HG03135 (cell line): ENCODE data around the gene CHRNA9.

Experiments used
- ATAC-seq: cut with Tn5 transposase; IDR thresholded peaks from one replicate; pipeline ENCODE4 v1.9.1; 2021; ENCODE audit warnings: mild to moderate bottlenecking, moderate library complexity; ENCODE audit not compliant: unreplicated experiment

Gene CHRNA9

GRCh38 chr4:40308528-40309122, 26.5 kb upstream of the CHRNA9 start:
- ATAC-seq, result no peak

- ATAC-seq, result peak; percentile 33
These were observed 25.8 kb upstream of the CHRNA9 start for GRCh38 chr4:40309250-40309774.

GRCh38 chr4:40310225-40310624, 24.9 kb upstream of the CHRNA9 start:
- no peak for ATAC-seq

DNA sequence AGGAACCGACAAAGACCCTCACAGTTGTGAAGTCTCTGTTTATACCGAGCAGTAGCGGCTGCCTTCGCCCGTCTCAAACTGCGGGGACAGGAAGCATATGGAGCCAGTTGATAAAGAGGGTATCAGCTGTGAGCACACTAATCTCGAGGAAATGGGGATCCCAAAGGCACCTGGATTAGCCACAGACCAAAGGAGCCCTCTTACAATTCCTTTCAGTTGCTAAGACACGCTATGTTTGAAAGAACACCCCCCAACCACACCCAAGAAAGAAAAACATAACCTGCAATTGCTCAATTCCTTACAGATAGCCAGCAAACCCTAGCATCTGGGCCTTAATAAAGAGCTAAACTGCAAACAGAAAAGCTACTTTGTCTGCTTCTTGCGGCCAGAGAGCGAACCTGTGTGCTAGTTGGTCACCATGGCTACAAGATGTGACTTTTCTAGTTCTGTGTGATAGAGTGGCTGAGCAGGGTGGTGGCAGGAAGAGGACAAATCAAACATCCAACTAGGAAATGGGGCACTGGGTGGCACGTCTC, 23.3 kb upstream of the CHRNA9 start:
- no peak for ATAC-seq

DNA sequence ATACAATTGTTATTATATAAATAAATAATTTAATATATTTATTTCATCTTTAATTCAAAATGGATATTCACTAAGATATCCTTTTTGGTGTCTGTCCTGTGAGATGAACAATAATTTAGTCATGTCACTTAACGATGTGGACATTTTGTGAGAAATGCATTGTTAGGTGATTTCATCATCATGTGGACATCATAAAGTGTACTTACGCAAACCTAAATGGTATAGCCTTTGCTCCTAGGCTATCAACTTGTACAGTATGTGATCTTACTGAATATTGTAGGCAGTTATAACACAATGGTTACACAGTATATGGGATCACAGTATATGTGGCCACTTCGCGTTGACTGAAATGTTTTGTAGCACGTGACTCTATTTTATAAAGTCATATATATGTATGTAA, 20.2 kb upstream of the CHRNA9 start:
- no peak for ATAC-seq

DNA sequence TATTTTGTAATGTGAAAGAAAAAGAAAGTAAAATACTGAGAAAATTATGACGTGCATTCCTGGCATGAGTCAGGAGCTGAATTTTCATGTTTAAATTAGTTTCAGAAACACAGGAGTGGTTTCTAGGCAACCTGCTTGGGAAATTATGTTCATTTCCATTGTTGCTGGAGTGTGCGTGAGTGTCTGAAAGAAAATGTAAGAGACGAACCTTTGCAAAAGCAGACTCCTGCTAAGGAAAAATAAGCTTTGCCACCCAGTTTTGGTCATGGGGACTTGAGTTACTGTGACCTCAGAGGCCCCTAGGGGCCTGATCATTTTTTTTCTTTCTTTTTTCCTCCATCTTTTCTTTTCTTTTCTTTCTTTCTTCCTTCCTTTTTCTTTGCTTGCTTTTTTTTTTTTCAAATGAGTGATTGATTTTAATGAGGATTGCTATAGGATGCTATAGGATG, 18.8 kb upstream of the CHRNA9 start:
- peak; percentile 33 for ATAC-seq

GRCh38 chr4:40316782-40317635, 18.1 kb upstream of the CHRNA9 start:
- peak; percentile 48 for ATAC-seq

GRCh38 chr4:40317916-40318658, 17.0 kb upstream of the CHRNA9 start:
- no peak for ATAC-seq

GRCh38 chr4:40321574-40322275, 13.4 kb upstream of the CHRNA9 start:
- no peak for ATAC-seq

GRCh38 chr4:40322811-40323210, 12.3 kb upstream of the CHRNA9 start:
- ATAC-seq, result no peak

- no peak for ATAC-seq
These were observed 11.3 kb upstream of the CHRNA9 start for GRCh38 chr4:40323866-40324265.

GRCh38 chr4:40325406-40326019, 9.6 kb upstream of the CHRNA9 start:
- ATAC-seq, result peak; percentile 91

DNA sequence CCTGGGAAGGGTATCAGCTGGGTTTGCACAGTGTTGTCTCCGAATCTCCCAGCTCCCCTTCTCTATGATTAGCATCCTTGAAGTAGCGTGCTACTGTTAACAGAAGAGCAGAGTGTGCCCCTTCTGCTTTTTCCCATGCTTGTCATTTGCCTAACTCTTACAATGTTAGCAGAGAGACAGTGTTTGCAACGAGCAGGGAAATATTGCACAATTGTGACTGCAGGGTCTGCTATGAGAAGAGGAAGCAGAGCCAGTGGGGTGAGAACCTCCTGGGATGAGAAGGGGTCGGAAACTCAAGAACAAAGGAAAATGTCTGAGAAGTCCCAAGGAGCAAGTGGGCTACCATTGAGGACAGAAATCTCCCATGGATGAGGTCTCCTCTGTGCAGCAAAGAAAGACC, 7.8 kb upstream of the CHRNA9 start:
- ATAC-seq, result no peak

DNA sequence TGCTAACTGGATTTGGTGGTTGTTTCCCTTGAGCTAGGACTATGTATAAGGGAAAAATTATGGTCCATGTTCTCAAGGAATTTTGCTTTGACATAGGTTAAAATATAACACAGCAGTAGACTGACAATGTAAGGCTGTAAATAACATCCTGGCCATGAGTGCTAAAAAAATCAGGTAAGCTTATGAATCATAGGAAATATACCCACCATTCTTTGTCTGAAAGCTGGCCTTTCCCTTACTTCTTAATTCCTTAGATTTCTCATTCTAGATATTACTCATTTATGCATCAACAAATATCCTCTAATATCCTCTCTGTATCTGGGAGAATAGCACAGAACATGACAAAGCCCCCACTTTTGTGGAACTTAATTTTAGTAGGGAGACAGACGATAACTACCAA, 6.8 kb upstream of the CHRNA9 start:
- ATAC-seq, result no peak

GRCh38 chr4:40329805-40330204, 5.3 kb upstream of the CHRNA9 start:
- ATAC-seq, result no peak

GRCh38 chr4:40330536-40330935, 4.6 kb upstream of the CHRNA9 start:
- no peak for ATAC-seq

GRCh38 chr4:40331101-40331745, 3.9 kb upstream of the CHRNA9 start:
- no peak for ATAC-seq

- no peak for ATAC-seq
These were observed 3.2 kb upstream of the CHRNA9 start for GRCh38 chr4:40331961-40332360.

GRCh38 chr4:40333921-40334352, 1.2 kb upstream of the CHRNA9 start:
- ATAC-seq, result no peak

DNA sequence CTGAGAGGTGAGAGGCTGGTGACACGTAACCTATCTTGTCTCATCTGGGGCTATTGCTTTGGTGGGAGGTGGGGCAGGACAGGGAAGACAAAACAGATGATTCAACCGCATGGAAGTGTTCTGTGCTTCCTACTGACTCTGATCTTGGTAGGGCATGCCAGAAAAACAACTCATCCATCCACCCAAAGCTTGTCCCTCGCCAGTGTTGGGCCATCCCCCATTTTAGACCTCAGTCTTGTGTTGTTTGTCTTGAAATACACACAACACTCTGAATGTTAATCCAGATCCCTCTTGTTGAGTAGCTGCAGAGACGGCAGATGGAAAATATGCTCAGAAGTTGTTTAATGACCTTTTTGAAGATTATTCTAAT, 377 bp downstream of the CHRNA9 start:
- ATAC-seq, result no peak
